A673 (cell line): ENCODE data around the gene PSG11. TPM values are rescaled to one million over a fixed set of nuclear protein-coding genes. Genes with fewer than 3 reads are reported as not detected.

Source experiments
- BruUV-seq: library from RNA; stranded (reverse); fragments of 400-500 nt; replicated peaks from 2 replicates; lab custom pipeline; 2021; lab: Mats Ljungman, UMichigan
- CTCF ChIA-PET: fragments of 300-600 bp; sonication (Branson Sonifier 250); formaldehyde crosslinking; loops from one replicate; lab custom pipeline; 2022; ENCODE audit warnings: antibody characterized with exemption; lab: Charles Lee
- POLR2A ChIA-PET: fragments of 300-600 bp; sonication (Branson Sonifier 250); formaldehyde crosslinking; loops from one replicate; lab custom pipeline; 2022; ENCODE audit warnings: antibody characterized with exemption; ENCODE audit not compliant: low non-redundant PET; lab: Charles Lee
- DNase-seq: peaks from one replicate; pipeline ENCODE4 v3.0.0-alpha.2; 2015; ENCODE audit warnings: low spot score
- H3K27ac ChIP-seq: fragments of 200-600 bp; sonication (generic); 2 replicates; pipeline ENCODE4 v1.5.1; 2016; ENCODE audit warnings: mixed run types, low read depth, mild to moderate bottlenecking, mixed read lengths, antibody characterized with exemption, low read length; ENCODE audit not compliant: poor library complexity, severe bottlenecking
- H3K27me3 ChIP-seq: fragments of 200-600 bp; sonication (generic); replicated peaks from 2 replicates; pipeline ENCODE4 v1.6.1; 2017; ENCODE audit warnings: mixed run types, low read depth, mild to moderate bottlenecking, mixed read lengths, antibody characterized with exemption, low read length; ENCODE audit not compliant: insufficient read depth, poor library complexity
- H3K36me3 ChIP-seq: fragments of 200-600 bp; sonication (generic); 2 replicates; pipeline ENCODE4 v1.6.1; 2016; ENCODE audit warnings: mixed run types, mild to moderate bottlenecking, mixed read lengths, antibody characterized with exemption, low read length; ENCODE audit not compliant: insufficient read depth, poor library complexity, severe bottlenecking
- H3K4me1 ChIP-seq: fragments of 200-600 bp; sonication (generic); 2 replicates; pipeline ENCODE4 v1.6.1; 2017; ENCODE audit warnings: mixed run types, mild to moderate bottlenecking, mixed read lengths, antibody characterized with exemption, low read length; ENCODE audit not compliant: insufficient read depth, poor library complexity, severe bottlenecking
- H3K4me3 ChIP-seq: fragments of 200-600 bp; sonication (generic); 2 replicates; pipeline ENCODE4 v1.5.1; 2016; ENCODE audit warnings: low read depth, mixed run types, mild to moderate bottlenecking, mixed read lengths, low read length; ENCODE audit not compliant: poor library complexity, severe bottlenecking
- H3K9me3 ChIP-seq: fragments of 200-600 bp; sonication (generic); 2 replicates; pipeline ENCODE4 v1.6.1; 2016; ENCODE audit warnings: mixed run types, low read depth, mild to moderate bottlenecking, mixed read lengths, antibody characterized with exemption, low read length; ENCODE audit not compliant: poor library complexity, severe bottlenecking
- EZH2 ChIP-seq: fragments of 200-600 bp; sonication (generic); IDR thresholded peaks from 2 replicates; pipeline ENCODE4 v1.6.1; 2017; ENCODE audit warnings: borderline replicate concordance, low read depth, mild to moderate bottlenecking, mixed read lengths, antibody characterized with exemption, low read length; ENCODE audit not compliant: poor library complexity, severe bottlenecking
- intact Hi-C: fragments of 100-400 bp; cut with micrococcal nuclease; formaldehyde crosslinking; loops from one replicate; pipeline ENCODE4 v1.10.0; 2022; ENCODE audit not compliant: unreplicated experiment
- total RNA-seq: library from RNA; stranded (reverse); gene quantifications from 2 replicates; pipeline ENCODE4 v1.2.3, GENCODE V29; 2021
- TF ChIP-seq, protein P1 (sequence below): fragments of 300-800, 200-600 bp; sonication (generic); conservative IDR thresholded peaks from 2 replicates; pipeline ENCODE4 v1.5.1; 2017; ENCODE audit warnings: low read depth, mild to moderate bottlenecking, antibody characterized with exemption, low read length, moderate library complexity, mixed read lengths

PSG11 gene
- total RNA-seq, 1 experiment from 2014 or later: not detected

DNA sequence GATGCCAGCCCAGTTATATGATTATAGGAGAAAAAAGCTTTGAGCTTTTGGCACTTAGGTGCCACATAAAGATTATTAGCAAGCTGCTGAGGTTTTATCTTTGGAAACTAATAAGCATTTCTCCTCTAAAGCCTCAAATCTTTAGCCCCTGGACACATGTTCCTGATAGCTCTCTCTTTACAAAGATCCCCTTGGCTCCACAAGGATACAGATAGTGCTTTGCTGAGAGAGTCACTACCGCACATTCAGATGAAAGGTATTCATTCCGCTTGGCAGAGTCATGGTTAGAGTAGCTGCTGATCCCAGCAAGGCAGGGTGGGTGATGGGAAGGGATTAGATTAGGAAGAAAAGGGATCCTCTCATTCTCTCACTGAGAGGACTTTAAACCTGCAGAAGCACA, 61.1 kb downstream of the PSG11 start:
- Histone ChIP-seq H3K9me3 (no peaks in the 10 kb centered on the region), H3K36me3 (no peaks in the 10 kb centered on the region), H3K4me1 (no peaks in the 10 kb centered on the region), H3K4me3 (no peak overlapping the region), H3K27me3 (no peaks in the 10 kb centered on the region), H3K27ac (no peak overlapping the region)
- no peak for DNase-seq
- TF ChIP-seq, protein P1, sequence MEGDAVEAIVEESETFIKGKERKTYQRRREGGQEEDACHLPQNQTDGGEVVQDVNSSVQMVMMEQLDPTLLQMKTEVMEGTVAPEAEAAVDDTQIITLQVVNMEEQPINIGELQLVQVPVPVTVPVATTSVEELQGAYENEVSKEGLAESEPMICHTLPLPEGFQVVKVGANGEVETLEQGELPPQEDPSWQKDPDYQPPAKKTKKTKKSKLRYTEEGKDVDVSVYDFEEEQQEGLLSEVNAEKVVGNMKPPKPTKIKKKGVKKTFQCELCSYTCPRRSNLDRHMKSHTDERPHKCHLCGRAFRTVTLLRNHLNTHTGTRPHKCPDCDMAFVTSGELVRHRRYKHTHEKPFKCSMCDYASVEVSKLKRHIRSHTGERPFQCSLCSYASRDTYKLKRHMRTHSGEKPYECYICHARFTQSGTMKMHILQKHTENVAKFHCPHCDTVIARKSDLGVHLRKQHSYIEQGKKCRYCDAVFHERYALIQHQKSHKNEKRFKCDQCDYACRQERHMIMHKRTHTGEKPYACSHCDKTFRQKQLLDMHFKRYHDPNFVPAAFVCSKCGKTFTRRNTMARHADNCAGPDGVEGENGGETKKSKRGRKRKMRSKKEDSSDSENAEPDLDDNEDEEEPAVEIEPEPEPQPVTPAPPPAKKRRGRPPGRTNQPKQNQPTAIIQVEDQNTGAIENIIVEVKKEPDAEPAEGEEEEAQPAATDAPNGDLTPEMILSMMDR: no peak
- TF ChIP-seq EZH2: no peak
- no TSS peak for BruUV-seq
- ChIA-PET CTCF (no interaction called here), POLR2A (no interaction called here)
- intact Hi-C loops: no loop called here

DNA sequence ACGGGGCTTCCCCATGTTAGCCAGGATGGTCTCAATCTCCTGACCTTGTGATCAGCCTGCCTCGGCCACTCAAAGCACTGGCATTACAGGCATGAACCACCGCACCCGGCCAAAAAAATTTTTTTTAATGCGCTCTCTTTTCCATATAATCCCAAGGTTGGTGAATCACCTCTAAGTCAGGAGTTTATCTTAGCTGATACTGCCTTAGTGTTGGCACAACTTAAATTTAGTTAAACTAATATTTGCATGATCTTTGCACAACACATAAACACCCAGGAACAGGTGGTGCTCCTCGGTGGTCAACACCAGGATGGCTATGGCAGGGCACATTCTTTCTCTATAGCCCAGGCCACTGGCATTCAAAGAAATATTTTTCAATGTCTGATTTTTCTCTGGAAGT, 65.2 kb downstream of the PSG11 start:
- BruUV-seq: no TSS peak
- CTCF ChIA-PET: no interaction called here
- H3K4me3 ChIP-seq: no peak overlapping the region
- H3K9me3 ChIP-seq: no peaks in the 10 kb centered on the region
- H3K4me1 ChIP-seq: no peaks in the 10 kb centered on the region
- intact Hi-C loops: no loop called here
- H3K27me3 ChIP-seq: no peaks in the 10 kb centered on the region
- no peak overlapping the region for H3K27ac ChIP-seq
- POLR2A ChIA-PET: no interaction called here
- no peaks in the 10 kb centered on the region for H3K36me3 ChIP-seq
- TF ChIP-seq, protein P1: no peak
- no peak for TF ChIP-seq EZH2
- no peak for DNase-seq

Other genes starting within 250 kb of the PSG11 start
- not detected in 2 replicates for gene PSG1, start 146.8 kb downstream of the PSG11 start, total RNA-seq
- not detected in 2 replicates for gene PSG6, start 108.6 kb downstream of the PSG11 start, total RNA-seq
- not detected in 2 replicates for gene PSG7, start 89.3 kb downstream of the PSG11 start, total RNA-seq
- not detected in 2 replicates for gene PSG2, start 56.2 kb upstream of the PSG11 start, total RNA-seq
- gene PSG5, start 160.1 kb upstream of the PSG11 start, total RNA-seq: not detected in 2 replicates
- gene PSG4, start 179.2 kb upstream of the PSG11 start, total RNA-seq: not detected in 2 replicates
- not detected in 2 replicates for gene PSG9, start 243.1 kb upstream of the PSG11 start, total RNA-seq